Suprapubic skin (tissue), 4 donors: ENCODE measurements around the gene KTI12. TPM values are rescaled to one million over a fixed set of nuclear protein-coding genes. Genes with fewer than 3 reads are reported as not detected.
"Not testable (repeated sequence)": the region's sequence is repeated elsewhere in the genome, so short reads cannot be mapped to it uniquely, and the experiment has no call there.

Experiments used
- DNase-seq, 2 donors: peaks; one replicate each; pipeline ENCODE4 v3.0.0-alpha.2; 2019; ENCODE audit warnings: low spot score in 2 of 2
- H3K27ac ChIP-seq: fragments of 200-600 bp; sonication (generic); one replicate; pipeline ENCODE4 v1.5.1; 2019
- H3K27me3 ChIP-seq: fragments of 200-600 bp; sonication (generic); one replicate; pipeline ENCODE4 v1.5.1; 2019
- H3K36me3 ChIP-seq: fragments of 200-600 bp; sonication (generic); one replicate; pipeline ENCODE4 v1.5.1; 2019
- H3K4me1 ChIP-seq: fragments of 200-600 bp; sonication (generic); one replicate; pipeline ENCODE4 v1.5.1; 2019
- H3K4me3 ChIP-seq: fragments of 200-600 bp; sonication (generic); one replicate; pipeline ENCODE4 v1.5.1; 2019; ENCODE audit warnings: mild to moderate bottlenecking
- H3K9me3 ChIP-seq: fragments of 200-600 bp; sonication (generic); one replicate; pipeline ENCODE4 v1.5.1; 2019
- CTCF ChIP-seq, 2 donors: fragments of 200-600 bp in 1 of 2; fragments of 450-650 bp in 1 of 2; sonication (generic) in 1 of 2; IDR thresholded peaks; one replicate each; pipeline ENCODE4 v1.5.1; 2016 to 2019; ENCODE audit warnings: antibody characterized with exemption in 2 of 2, mild to moderate bottlenecking in 1 of 2, moderate library complexity in 1 of 2
- EP300 ChIP-seq: sonication (generic); formaldehyde crosslinking; IDR thresholded peaks from one replicate; pipeline ENCODE4 v1.6.1; 2017; ENCODE audit warnings: antibody characterized with exemption
- POLR2A ChIP-seq, 2 donors: fragments of 450-650 bp; IDR thresholded peaks; one replicate each; pipeline ENCODE4 v1.6.1; 2017; ENCODE audit warnings: antibody characterized with exemption in 2 of 2, mild to moderate bottlenecking in 2 of 2, moderate library complexity in 2 of 2
- POLR2AphosphoS5 ChIP-seq, 3 donors: sonication (generic); formaldehyde crosslinking; IDR thresholded peaks; one replicate each; pipeline ENCODE4 v1.6.1; 2017; ENCODE audit warnings: antibody characterized with exemption in 3 of 3
- WGBS: methylation state at CpG from one replicate; pipeline ENCODE4 v1.1.5; 2018; 5-methylcytosine and 5-hydroxymethylcytosine counted together
- total RNA-seq, 4 donors: library from RNA; depleted of rRNA; stranded (reverse); fragments of >200 nt; gene quantifications; one replicate each; pipeline ENCODE4 v1.1.0, GENCODE V29; 2016

The KTI12 gene
- total RNA-seq: 10 to 100 TPM in 1 of 4 donors, 1 to 10 TPM in 3; 8.0 to 15.9 (median 9.5) TPM

- TF ChIP-seq CTCF (IDR thresholded peaks at IDR 0.05) (no peak), POLR2A (IDR thresholded peaks at IDR 0.05) (peak in 1 of 2 donors; percentile 32), POLR2AphosphoS5 (IDR thresholded peaks at IDR 0.05) (peak in 2 of 3 donors; percentile 81 to 85)
- H3K27me3 ChIP-seq: no peaks in the 10 kb centered on the region
- WGBS: 7% methylated on average over 22 of the region's 78 CpGs
- peaks cover 23% of the 10 kb centered on the region for H3K4me1 ChIP-seq
- peaks cover 5% of the 10 kb centered on the region for H3K36me3 ChIP-seq
- H3K9me3 ChIP-seq: no peaks in the 10 kb centered on the region
- peak within 1 kb of the TSS; percentile 89 for H3K27ac ChIP-seq
- peak; percentile 92 to 95 for DNase-seq
- H3K4me3 ChIP-seq: peak within 1 kb of the TSS; percentile 76
These were observed at the start of gene KTI12 for GRCh38 chr1:52033190-52034049. KTI12 (minus strand) TSS chr1:52033810; CDS start chr1:52033761, 49 bp downstream.

- TF ChIP-seq EP300 (no peak), POLR2AphosphoS5 (IDR thresholded peaks at IDR 0.05) (no peak), CTCF (IDR thresholded peaks at IDR 0.05) (no peak), POLR2A (IDR thresholded peaks at IDR 0.05) (no peak)
- Histone ChIP-seq H3K27ac (no peak overlapping the region), H3K9me3 (no peaks in the 10 kb centered on the region), H3K4me3 (no peak overlapping the region), H3K36me3 (peaks cover 36% of the 10 kb centered on the region), H3K4me1 (no peaks in the 10 kb centered on the region), H3K27me3 (no peaks in the 10 kb centered on the region)
- 67% methylated on average over 3 of the region's 3 CpGs for WGBS
- DNase-seq: no peak
These were observed 46.4 kb upstream of the KTI12 start for GRCh38 chr1:52080014-52080415.

- peaks cover 37% of the 10 kb centered on the region for H3K36me3 ChIP-seq
- not testable (repeated sequence) for H3K27ac ChIP-seq, H3K4me3 ChIP-seq, H3K9me3 ChIP-seq, H3K4me1 ChIP-seq, H3K27me3 ChIP-seq, DNase-seq
- WGBS: 91% methylated on average over 6 of the region's 6 CpGs
These were observed 43.7 kb upstream of the KTI12 start for GRCh38 chr1:52077277-52077676.

- Histone ChIP-seq H3K4me3 (no peak overlapping the region), H3K36me3 (peaks cover 42% of the 10 kb centered on the region), H3K4me1 (no peaks in the 10 kb centered on the region), H3K9me3 (no peaks in the 10 kb centered on the region), H3K27me3 (no peaks in the 10 kb centered on the region), H3K27ac (no peak overlapping the region)
- no peak for DNase-seq
- 85% methylated on average over 6 of the region's 6 CpGs for WGBS
- no peak for TF ChIP-seq POLR2A (IDR thresholded peaks at IDR 0.05)
These were observed 38.7 kb upstream of the KTI12 start for GRCh38 chr1:52072291-52072690.

GRCh38 chr1:52070704-52071103, 37.1 kb upstream of the KTI12 start:
- Histone ChIP-seq H3K27ac (no peak overlapping the region), H3K9me3 (no peaks in the 10 kb centered on the region), H3K27me3 (no peaks in the 10 kb centered on the region), H3K4me3 (no peak overlapping the region), H3K4me1 (no peaks in the 10 kb centered on the region), H3K36me3 (peaks cover 47% of the 10 kb centered on the region)
- no peak for DNase-seq
- 94% methylated on average over 4 of the region's 4 CpGs for WGBS
- no peak for TF ChIP-seq POLR2AphosphoS5 (IDR thresholded peaks at IDR 0.05)
- TF ChIP-seq POLR2A (IDR thresholded peaks at IDR 0.05): no peak
- TF ChIP-seq EP300: no peak
- no peak for TF ChIP-seq CTCF (IDR thresholded peaks at IDR 0.05)

GRCh38 chr1:52063192-52063591, 29.6 kb upstream of the KTI12 start:
- H3K4me1 ChIP-seq: peaks cover 12% of the 10 kb centered on the region
- no peaks in the 10 kb centered on the region for H3K27me3 ChIP-seq
- no peak overlapping the region for H3K4me3 ChIP-seq
- H3K9me3 ChIP-seq: no peaks in the 10 kb centered on the region
- no peak overlapping the region for H3K27ac ChIP-seq
- 100% methylated on average over 2 of the region's 2 CpGs for WGBS
- peaks cover 71% of the 10 kb centered on the region for H3K36me3 ChIP-seq
- no peak for DNase-seq
- TF ChIP-seq POLR2AphosphoS5 (IDR thresholded peaks at IDR 0.05) (no peak), CTCF (IDR thresholded peaks at IDR 0.05) (no peak), EP300 (no peak), POLR2A (IDR thresholded peaks at IDR 0.05) (no peak)
